Inferior parietal cortex (tissue), 1 donor: ENCODE measurements around the gene MCEMP1.
A peak's percentile ranks its signal among the peaks of the same experiment; 100 is the strongest.

Source experiments
- DNase-seq: peaks from one replicate; pipeline ENCODE4 v3.0.0-alpha.2; 2016; ENCODE audit errors: extremely low spot score

MCEMP1 gene

DNA sequence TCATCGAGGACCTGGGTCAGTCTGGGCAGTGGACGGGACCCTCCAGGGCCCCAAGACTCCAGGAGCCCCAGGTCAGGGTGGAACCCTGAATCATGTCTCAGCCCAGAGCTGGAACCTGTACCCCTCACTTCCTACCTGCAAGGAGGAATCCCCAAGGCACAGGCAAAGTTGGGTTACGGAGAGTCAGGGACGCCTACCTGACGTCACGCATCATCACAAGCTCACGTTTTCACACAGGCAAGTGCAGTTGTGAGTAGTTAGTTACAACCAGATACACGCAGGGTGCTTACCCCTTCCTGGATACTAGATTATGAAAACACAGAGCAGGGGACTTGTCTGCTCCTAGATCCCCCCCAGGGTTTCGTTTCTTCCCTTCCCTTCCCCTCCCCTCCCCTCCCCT, 6.1 kb upstream of the MCEMP1 start:
- DNase-seq: no peak

DNA sequence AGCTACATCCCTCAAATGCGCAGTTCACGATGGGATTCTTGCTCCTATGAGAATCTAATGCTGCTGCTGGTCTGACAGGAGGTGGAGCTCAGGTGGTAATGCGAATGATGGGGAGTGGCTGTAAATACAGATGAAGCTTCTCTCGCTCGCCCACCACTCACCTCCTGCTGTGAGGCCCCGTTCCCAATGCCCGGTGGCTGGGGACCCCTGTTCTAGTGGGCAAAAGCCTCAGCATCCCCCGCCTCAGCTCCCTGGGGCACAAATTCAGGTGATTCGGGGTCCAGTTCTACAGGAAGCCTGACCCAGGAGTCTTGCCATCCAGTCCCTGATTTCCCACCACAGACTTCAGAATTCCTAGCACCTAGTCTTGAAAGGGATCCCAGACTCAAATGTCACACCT, 4.4 kb upstream of the MCEMP1 start:
- no peak for DNase-seq

DNA sequence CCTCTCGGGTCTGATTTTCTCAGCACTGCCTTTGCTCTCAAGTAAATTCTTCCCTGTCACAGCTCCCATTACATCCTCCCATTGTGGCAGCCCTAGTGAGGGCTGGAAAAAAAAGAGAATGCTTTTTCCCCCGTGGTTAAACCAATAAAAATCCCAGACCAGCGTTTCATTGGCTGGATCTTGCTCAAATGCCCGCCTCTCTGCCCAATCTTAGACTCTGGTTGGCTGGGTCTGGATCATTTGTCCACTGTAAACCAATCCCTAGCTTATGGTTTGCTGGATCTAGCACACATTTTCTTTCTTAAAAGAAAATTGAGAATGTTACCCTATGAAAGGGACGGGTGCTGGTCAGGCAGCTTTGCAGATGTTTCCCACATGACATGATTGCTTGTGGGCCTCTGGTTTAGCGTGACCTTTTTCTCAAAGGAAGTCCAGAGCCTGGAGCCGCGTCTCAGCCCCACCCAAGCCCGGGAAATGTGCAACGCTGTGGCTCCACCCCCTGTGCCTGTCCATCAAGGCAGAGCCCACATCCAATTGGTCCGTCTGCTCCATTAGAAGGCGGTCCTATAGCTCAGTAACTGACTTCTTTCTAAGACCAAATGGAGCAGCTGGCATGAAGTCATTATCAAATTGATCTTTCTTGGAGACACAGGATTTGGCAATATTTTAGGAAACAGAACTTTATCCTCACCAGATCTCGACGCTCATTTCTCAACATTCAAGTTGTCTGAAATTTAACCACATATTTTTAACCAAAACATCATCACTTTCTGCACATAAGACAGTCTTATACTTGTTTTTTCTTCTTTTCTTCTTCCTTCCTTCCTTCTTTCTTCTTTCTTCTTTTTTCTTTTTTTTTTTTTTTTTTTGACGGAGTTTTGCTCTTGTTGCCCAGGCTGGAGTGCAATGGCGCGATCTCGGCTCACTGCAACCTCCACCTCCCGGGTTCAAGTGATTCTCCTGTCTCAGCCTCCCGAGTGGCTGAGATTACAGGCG, 2.6 kb upstream of the MCEMP1 start:
- DNase-seq: peak; percentile 35

DNA sequence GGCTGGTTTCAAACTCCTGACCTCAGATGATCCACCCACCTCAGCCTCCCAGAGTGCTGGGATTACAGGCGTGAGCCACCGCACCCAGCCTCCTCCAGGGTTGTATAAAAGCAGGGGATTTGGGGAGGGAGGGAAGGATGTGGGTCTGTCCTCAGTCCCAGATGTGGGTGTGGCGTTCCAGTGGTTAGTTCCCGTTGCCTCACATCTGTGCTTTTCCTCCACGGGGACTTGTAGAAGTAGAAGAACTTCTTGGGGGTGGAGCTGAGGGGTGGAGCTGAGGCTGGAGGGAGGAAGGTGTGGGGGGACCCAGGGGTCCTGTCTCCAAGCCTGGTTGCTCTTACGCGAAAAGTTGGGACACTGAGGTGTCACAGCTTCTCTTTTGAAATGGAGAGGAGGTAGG, 514 bp upstream of the MCEMP1 start:
- DNase-seq: no peak

DNA sequence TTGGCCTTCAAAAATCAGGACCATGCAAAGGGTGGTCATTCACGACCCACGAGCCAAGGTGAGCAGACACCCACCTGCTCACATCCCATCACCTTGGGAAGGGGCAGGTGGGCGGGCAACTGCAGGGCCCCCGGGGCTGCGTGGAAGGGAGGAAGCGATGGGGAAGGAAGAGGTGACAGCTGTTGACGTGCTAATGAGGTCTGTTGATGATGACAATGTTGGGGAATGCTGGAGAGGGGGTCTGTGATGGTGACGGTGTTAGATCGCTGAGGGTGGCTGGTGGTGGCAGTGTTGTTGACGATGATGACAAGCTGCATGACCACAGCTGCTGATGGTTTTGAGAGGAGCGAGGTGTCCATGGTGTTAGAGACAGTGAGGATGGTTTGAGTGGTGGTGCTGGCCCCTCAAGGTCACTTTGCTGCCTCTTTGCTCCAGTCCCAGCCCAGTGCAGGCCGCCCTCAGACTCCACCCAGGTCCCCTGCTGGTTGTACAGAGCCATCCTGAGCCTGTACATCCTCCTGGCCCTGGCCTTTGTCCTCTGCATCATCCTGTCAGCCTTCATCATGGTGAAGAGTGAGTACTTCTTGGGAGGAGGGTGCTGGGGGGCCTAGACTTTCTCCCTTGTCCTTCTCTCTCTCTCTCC, 900 bp downstream of the MCEMP1 start:
- no peak for DNase-seq

DNA sequence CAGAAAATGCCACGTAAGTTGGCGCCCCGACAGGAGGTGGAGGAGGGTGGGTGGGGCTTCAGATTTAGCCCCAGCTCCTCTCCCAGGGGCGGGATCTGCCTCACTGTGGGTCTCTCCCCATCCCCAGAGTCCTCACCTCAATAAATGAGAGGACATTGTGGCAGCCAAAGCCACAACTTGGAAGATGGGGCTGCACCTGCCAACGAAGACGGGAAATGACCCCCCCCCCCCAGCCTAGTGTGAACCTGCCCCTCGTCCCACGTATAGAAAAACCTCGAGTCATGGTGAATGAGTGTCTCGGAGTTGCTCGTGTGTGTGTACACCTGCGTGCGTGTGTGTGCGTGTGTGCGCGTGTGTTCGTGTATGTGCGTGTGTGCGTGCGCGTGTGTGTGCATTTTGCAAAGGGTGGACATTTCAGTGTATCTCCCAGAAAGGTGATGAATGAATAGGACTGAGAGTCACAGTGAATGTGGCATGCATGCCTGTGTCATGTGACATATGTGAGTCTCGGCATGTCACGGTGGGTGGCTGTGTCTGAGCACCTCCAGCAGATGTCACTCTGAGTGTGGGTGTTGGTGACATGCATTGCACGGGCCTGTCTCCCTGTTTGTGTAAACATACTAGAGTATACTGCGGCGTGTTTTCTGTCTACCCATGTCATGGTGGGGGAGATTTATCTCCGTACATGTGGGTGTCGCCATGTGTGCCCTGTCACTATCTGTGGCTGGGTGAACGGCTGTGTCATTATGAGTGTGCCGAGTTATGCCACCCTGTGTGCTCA, 2.3 kb downstream of the MCEMP1 start:
- no peak for DNase-seq

DNA sequence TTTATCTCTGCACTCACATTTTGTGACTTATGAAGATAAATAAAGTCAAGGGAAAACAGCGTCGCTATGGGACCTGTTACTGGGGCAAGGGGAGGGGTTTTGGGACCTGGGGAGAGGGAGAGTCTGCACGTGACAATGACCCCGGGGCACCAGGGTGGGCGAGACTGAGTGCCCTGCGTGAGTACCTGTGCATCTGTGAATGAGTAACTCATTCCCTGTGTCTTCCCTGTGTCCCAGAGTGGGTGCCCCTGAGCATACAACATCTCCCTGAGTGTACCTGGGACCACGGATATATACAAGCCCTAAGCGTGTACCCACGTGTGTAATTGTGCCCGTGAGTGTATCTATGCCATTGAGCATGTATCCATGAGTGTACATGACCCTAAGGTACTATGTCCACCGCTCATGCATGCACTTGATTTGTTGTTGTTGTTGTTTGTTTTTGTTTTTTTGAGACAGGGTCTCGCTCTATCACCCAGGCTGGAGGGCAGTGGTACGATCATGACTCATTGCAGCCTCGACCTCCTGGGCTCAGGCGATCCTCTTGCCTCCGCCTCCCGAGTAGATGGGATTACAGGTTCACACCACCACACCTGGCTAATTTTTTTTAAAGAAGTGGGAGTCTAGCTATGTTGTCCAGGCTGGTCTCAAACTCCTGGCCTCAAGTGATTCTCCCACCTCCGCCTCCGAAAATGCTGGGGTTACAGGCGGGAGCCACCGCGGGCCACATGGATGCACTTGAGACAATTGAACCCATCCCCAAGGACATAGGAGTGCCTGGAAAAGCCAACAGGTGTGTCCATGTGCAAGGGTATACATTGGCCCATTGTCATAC, 3.1 kb downstream of the MCEMP1 start:
- no peak for DNase-seq

DNA sequence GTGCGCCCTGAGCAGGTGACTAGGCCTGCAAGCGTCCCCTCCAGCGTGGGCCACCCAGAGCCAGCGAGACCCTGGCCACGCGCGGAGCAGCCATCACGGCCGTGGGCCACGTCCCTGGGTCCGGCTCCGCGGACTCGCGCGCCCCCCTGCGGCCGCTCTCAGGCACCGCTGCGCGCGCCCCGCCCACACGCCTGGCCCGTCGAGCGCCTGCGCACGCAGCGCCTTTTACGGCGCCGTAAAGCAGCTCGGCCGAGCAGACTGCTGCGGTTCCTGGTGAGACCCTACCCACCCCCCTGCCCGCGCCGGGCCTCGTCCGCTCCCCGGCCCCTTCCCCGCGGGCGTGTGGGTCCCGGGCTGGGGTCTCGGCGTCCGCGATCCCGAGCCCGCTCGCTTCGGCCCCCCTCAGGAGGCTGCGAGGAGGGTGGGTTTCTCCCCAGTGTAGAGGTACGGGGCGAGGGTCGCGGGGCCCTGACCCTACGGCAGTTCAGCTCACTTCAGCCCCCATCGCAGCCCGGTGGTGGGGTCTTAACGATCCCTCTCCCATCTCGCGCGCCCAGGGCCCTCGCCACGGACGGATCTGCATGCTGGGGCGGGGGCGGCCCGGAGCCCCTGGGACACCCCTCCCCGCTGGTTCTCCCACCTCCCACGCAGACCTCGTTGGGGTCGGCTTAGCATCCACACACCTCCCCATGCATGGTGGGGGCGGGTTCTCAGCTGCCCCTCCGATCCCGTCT, 3.9 kb downstream of the MCEMP1 start, which contains the start of gene TRAPPC5:
Gene TRAPPC5 (plus strand): TSS at position 228 of the 734 bp plus-strand sequence. CDS start 1,421 bp downstream, outside the sequence.
- DNase-seq: peak; percentile 81

DNA sequence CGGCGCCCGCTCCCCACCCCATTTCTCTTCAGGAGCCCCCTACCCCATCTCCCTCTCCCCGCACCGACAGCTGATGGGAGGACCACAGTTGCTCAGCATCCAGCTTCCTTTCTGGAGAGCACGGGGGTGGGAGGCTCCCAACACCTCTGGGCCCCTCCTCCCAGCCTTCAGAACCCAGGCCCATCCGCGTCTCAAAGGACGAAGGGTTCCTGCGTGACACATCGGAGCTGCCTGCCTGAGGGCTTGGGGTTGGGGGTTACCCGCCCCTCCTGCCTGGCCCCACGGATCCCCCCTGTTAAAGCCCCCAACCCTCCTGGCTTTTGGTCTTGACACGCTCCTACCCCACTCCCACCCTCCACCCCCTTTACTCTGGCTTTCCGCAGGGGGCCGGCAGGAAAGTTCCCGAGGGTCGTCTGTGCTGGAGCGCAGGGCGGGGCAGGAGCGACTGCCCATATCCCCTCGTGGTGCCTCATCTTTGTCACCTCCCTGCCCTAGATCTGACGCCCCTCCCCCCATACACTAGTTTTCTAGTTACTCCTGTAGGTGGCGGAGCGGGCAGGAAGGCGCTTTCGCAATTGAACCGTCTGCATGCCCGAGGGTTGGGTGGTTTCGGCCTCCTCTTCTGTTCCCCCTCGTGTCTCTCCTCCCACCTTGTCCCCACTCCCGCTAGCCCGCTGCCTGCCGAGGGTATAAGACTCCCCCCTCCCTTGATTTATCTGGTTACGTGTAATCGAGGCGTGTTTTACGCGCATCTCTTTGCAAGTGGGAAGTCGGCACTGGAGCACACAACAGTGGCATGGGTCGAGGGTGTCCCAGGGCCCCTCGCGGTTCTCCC, 4.7 kb downstream of the MCEMP1 start:
- DNase-seq: peak; percentile 43

DNA sequence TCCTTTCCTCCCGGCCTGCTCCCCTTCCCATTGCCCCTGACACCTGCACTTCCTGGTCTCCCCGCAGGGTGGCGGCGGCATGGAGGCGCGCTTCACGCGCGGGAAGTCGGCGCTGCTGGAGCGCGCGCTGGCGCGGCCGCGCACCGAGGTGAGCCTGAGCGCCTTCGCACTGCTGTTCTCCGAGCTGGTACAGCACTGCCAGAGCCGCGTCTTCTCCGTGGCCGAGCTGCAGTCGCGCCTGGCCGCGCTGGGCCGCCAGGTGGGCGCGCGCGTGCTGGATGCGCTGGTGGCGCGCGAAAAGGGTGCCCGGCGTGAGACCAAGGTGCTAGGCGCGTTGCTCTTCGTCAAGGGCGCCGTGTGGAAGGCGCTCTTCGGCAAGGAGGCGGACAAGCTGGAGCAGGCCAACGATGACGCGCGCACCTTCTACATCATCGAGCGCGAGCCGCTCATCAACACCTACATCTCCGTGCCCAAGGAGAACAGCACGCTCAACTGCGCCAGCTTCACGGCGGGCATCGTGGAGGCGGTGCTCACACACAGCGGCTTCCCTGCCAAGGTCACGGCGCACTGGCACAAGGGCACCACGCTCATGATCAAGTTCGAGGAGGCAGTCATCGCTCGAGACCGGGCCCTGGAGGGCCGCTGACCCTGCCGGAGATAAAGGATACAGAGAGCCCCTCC, 5.4 kb downstream of the MCEMP1 start:
- DNase-seq: no peak

DNA sequence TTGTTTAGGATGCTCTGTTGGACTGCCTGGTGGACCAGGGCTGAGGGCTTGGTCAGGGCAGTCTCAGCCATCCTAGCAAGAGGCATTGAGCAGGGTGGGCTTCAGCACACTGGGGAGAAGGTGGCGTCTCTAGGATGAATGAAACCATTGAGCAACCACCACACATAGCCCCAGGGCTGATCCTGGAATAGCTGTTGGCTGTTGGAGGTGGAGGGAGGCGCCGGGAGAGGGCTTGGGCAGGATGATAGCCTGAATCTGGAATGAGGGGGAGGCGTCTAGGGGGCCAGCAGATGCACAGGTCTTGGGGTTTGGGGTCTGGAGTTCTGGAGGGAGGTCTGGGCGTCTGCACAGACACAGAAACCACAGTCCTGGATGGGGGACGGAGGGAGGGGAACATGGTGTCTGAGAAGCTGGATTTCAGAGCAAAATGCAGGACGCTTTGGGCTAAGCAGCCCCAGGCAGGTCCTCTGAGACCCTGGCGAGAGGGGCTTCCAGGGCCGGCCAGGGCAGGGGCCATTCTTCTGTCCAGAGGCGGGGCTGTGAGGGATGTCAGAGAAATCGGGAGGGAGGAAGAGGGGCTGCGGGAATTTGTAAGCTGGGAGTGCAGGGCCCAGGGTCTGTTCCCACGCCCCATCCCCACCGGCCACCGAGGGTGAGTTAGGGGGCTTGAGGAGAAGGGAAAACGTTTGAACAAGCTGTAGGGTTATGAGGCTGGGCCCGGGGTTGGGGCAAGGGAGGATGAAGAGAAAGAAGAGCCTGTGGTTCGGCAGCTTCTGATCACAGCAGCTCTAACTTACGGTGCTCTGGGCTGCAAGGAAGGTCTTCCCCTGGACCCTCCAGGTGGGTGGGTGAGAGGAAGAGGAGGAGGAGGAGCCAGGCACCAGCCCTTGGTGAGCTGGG, 8.9 kb downstream of the MCEMP1 start:
- no peak for DNase-seq

DNA sequence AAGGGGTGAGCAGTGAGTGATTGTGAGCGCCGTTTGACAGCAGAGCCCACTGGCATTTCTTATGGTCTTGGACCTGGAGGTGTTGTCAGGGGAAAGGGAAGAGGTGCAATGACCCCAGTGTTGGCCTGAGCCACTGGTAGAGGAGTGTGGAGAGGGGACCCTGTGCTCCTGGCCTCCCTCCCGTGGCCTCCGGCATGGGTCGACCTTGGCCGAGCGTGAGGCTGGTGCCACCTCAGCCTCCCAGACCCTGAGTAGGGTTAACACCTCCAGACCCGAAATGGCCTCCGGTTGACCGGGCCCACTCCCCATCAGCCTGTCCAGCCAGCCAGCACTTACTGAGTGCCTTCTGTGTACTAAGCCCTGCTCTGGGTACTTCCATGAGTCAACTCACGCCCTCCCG, 10.3 kb downstream of the MCEMP1 start:
- DNase-seq: no peak

DNA sequence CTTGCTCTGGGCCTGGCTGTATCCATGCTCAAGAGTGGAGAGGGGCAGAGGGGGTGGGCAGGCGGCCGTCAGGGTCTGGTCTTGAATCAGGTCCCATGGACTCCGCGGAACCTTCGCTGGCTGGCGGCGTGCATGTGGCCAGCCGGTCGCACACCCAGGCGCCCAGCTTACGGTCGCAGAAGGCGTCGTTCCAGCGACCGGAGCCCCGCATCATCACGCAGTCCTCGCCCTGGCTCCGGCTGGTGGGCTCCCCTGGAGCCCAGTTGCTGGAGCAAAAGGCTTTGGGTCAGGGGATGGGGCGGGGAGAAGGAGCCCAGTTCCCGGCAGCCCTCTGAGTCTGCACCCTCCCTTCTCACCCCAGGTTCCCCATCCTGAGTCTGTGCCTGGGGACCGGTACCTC, 12.3 kb downstream of the MCEMP1 start:
- no peak for DNase-seq

DNA sequence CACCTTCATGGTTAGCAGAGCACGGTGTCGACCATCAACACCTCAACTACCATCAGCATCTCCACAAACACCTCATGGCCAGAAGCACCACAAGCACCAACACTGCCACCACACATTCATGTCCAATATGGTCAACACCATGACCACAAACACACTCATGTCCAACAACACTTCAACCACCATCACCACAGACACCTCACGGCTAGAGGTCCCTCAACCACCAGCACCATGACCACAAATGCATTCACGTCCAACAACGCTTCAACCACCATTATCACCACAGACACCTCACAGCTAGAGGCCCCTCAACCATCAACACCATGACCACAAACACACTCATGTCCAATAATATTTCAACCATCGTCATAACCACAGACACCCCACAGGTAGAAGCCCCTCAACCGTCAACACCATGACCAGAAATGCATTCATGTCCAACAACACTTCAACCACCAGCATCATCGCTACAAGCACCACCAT, 13.9 kb downstream of the MCEMP1 start:
- DNase-seq: no peak

DNA sequence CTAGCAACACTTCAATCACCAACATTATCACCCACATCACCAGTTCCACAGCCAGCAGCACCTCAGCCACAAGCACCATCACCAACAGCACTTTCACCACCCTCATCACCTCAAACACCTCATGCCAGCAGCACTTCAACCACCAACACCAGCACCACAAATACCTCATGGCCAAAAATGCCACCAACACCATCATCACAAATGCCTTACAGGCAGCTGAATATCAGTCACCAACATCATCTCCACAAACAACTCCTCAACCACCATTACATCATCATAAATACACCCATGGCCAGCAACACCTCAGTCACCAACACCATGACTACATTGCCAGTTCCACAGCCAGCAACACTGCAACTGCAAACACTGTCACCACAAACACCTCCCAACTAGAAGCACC, 14.6 kb downstream of the MCEMP1 start:
- DNase-seq: no peak

DNA sequence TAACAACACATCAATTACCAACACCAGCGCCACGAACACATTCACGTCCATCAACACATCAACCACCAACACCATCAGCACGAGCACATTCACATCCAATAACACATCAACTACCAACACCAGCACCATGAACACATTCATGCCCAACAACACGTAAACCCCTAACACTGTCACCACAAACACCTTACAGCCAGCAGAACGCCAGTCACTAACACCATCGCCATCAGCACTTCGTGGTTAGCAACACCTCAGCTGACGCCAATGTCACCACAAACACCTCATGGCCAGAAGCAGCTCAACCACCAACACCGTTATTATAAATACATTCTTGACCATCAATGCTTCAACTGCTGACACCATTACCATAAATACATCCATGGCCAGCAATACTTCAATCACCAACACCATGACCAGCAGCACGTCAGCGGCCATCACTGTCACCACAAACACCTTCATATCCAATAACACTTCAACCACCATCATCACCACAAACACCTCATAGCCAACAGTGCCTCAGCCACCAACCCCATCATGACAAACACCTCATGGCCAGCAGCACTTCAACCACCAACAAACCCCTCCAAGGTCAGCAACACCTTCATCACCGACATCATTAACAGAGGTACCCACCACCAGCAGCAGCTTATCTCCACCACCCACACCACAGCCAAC, 15.7 kb downstream of the MCEMP1 start:
- no peak for DNase-seq

DNA sequence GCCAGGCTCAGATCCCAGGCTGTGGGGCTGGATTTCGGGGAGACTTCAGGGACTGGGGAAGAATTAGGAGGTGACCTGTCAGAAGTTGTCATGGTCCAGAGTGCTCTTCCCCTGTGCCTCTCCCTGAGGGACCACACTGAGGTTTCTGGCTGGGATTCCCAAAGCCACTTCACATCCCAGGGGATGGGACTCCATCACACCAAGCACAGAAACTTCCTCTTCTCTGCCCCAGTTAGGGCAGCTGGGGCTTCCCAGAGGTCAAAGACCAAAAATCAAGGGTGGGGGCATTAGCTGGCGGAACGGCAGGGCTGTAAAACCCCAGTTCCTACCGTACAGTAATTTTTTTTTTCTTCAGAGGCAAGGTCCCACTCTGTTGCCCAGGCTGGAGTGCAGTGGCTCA, 17.6 kb downstream of the MCEMP1 start:
- DNase-seq: no peak
